GM12874 (cell line): ENCODE data around the gene BCL7A.

ENCODE experiments used
- CTCF ChIP-seq: IDR thresholded peaks from 2 replicates; pipeline ENCODE4 v1.5.1; 2011; ENCODE audit warnings: low read depth, mild to moderate bottlenecking, control low read depth, low read length, moderate library complexity; ENCODE audit not compliant: insufficient read depth

The BCL7A gene

DNA sequence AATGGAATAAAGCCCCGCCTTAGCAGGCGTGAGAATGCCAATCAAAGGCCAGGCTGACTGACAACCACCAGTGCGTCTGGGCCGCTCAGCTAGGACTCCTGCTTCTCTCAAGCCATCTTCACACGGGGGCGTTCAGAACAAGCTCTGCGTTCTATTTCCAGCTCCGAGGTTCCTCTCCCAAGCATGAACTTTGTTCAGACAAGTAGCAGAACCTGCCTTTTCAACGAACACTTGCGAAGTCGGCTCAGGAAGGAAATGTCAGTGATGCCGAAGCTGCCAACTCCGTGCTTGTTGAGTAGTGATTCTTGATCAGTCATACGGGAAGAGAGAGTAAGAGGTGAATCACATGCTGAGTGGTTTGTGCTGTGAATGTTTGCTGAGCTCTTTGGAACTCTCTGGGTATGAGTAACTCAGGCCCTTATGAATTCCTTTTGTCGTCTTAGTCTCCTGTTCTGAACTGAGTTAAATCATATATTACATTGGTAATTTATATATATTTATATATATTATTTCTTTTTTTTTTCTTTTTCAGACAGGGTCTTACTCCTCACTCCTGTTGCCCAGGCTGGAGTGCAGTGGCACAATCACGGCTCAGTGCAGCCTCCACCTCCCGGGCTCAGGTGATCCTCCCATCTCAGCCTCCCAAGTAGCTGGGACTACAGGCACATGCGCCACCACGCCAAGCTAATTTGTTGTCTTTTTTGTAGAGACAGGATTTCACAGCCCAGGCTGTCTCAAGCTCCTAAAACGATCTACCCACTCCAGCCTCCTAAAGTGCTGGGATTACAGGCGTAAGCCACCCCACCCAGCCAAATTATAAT is 29.4 kb upstream of the BCL7A start:
- no peak for TF ChIP-seq CTCF

DNA sequence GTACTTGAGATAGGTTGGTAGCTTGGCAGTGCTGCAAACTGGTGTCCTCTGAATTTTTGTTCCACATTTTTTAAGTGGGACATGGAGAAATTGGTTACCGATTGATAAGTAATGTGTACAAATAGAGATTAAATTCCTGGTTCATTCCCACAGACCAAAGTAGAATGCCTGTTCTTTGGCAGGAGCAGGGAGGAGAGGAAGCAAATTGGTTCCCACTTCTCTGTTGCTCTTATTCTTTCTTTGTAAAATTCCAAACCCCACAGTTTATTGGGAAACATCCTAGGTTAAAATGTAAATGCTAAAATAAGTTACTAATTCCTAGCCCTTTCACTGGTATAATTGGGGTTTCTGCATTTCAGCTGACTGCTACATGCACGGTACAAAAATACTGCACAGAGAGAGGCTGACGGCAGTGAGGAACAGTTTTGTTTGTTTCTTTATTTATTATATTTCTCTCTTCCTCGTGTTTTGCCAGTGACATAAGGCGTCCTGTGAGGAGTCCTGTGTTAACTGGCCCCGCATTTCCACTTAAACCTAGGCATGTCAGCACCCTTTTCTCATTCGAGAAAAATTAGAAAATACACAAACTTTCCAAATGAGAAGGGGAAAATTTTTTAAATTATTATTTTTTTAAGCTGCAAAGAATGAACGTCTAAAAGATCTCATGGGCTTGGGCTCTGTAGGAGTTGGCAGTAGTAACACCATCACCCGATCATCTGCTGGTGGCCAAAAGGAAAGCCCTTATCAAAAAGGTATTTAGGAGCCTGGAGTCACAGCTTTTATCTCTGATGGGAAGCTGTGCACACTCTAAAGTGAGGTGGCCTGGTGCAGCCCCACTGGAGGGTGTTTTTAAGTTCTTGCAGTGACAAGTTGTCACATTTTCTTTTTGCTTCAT is 25.4 kb upstream of the BCL7A start:
- no peak for TF ChIP-seq CTCF

DNA sequence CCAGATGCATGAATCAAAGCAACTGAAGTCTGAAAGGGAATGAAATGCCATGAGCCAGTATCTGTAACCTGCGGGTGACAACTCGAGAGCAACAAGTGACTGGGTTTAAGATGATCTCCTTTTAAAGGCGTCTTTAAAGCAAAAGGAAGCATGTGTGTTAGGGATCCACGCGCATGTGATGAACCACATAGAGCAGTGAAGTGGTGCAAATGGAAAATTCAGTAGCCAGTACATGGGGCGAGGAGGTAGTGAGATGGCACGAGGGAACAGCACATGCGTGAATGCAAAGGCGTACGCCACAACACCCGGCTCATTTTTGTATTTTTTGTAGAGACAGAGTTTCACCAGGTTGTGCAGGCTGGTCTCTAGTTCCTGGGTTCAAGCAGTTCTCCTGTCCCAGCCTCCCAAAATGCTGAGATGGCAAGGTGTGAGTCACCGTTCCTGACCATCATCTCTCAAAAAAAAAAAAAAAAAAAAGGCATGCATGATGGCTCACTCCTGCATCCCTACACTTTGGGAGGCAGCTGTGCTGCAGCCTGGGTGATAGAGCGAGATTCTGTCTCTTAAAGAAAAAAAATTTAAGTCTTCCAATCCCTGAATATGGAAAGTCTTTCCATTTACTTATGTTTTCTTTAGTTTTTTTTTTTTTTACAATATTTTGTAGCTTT is 24.6 kb upstream of the BCL7A start:
- TF ChIP-seq CTCF = no peak

DNA sequence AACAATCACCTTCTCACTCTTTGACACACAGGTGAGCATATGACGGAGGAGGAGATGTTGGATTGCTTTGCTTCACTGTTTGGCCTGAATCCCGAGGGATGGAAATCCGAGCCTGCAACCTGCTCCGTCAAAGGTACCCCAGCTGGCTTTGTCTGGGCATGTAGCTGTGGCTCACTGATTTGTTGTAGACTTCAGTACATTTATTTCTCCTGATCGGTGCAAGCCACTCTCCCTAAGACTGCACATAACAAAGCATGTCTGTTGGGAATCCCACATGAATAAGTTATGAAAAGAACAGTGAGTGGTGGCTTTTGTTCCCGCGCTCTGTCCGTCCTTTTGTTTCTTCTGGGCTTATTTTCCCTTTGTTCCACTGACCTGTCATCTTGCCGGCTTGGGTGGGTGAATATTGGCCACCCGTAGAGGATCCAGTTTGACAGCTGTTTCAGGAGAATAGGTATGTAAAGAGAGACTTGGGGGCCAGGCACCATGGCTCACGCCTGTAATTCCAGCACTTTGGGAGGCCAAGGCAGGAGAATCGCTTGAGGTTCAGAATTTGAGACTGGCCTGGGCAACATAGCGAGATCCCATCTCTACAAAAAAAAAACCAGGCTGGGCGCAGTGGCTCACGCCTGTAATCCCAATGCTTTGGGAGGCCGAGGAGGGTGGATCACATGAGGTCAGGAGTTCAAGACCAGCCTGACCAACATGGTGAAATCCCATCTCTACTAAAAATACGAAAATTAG is 20.0 kb upstream of the BCL7A start:
- no peak for TF ChIP-seq CTCF

GRCh38 chr12:122003651-122004611 is 17.8 kb upstream of the BCL7A start:
- no peak for TF ChIP-seq CTCF

DNA sequence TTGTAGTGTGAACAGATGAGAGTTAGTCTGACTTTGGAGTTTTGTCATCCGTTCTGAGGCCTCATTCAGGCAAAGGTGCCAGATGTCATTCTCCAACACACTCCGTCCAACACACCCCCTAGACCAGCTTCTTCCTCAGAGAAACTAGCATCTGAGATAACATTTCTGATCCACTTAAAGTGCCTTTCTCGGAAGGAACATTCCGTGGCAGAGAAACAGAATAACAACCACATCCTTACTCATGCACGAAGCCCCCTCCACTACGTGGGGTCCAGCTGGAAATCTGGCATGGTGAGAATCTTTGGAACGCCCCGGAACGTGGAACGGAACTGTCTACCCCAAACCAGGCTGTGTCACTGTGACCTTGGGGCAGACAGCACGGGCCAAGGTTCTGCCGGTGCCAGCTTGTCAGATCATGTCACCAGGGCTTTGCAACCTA is 17.0 kb upstream of the BCL7A start:
- no peak for TF ChIP-seq CTCF
